GM12865 (cell line): ENCODE results near the gene LYPD6B.

Experiments
- DNase-seq: peaks from one replicate; pipeline ENCODE4 v3.0.0; 2010; ENCODE audit warnings: low read depth
- H3K4me3 ChIP-seq: 2 replicates; pipeline ENCODE4 v1.5.1; 2011; ENCODE audit warnings: mild to moderate bottlenecking, low read depth, low read length, control low read depth
- TF ChIP-seq, protein P1 (sequence below): IDR thresholded peaks from 2 replicates; pipeline ENCODE4 v1.5.1; 2011; ENCODE audit warnings: low read length, control low read depth, low read depth, inconsistent platforms; ENCODE audit not compliant: insufficient read depth; ENCODE audit errors: missing control alignments

The LYPD6B gene

DNA sequence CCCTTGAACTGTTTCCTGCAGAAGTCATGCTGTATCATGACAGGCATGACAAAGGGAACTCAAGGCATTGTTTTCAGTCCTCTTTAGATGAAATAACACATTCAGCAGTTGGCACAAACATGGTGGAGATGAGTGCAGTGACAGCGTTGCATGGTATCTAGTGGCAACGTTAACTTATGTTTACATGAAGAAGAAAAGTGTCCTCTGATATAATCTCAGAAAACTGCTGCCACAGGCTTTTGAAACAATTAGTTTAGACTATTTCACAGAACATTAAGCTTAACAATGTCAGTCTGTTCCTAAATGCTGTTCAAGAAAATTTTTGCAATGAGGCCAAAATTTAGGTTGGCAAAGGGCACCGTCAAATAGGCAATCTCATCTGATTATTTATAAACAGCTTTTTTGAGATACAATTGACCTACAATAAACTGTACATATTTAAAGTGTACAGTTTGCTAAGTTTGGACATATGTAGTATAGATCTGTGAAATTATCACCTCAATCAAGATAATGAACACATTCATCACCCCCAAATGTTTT lies 64.7 kb downstream of the LYPD6B start:
- DNase-seq, result no peak
- TF ChIP-seq, protein P1, sequence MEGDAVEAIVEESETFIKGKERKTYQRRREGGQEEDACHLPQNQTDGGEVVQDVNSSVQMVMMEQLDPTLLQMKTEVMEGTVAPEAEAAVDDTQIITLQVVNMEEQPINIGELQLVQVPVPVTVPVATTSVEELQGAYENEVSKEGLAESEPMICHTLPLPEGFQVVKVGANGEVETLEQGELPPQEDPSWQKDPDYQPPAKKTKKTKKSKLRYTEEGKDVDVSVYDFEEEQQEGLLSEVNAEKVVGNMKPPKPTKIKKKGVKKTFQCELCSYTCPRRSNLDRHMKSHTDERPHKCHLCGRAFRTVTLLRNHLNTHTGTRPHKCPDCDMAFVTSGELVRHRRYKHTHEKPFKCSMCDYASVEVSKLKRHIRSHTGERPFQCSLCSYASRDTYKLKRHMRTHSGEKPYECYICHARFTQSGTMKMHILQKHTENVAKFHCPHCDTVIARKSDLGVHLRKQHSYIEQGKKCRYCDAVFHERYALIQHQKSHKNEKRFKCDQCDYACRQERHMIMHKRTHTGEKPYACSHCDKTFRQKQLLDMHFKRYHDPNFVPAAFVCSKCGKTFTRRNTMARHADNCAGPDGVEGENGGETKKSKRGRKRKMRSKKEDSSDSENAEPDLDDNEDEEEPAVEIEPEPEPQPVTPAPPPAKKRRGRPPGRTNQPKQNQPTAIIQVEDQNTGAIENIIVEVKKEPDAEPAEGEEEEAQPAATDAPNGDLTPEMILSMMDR, result no peak
- H3K4me3 ChIP-seq, result no peak overlapping the region

DNA sequence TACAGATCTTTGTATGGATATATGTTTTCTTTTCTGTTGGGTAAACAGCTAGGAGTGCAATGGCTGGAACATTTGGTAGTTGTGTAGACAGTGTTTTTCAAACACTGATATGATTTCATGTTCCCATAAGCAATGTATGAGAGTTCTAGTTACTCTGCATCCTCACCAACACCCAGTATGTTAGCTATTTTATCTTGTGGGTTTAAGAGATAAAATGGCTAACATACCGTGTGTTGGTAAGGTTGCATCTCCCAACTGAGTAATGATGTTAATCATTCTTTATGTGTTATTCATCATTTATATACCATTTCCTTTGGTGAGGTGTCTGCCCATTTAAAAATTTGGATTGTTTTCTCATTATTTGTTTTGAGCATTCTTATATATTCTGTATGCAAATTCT lies 65.7 kb downstream of the LYPD6B start:
- no peak overlapping the region for H3K4me3 ChIP-seq
- DNase-seq, result no peak
- TF ChIP-seq, protein P1, result no peak

DNA sequence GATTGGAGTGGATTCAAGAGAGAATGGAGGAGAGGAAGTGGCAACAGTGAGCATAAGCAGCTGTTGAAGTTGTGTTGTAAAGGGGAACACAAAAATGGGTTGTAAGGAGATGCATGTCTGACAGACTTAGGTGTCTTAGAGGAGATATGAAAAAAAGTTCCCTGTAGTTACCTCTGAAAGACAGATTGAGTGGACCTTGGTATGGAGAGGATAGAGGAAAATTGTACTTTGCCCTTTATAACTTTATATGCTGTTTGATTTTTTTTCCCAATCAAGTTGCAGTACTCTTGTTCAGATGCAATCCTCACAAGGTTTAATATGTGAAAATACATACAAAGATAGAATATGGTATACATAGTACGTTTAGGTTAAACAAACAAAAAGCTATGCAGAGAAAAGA lies 73.6 kb downstream of the LYPD6B start:
- no peak for DNase-seq
- H3K4me3 ChIP-seq, result no peak overlapping the region

GRCh38 chr2:149112713-149113112 lies 74.2 kb downstream of the LYPD6B start:
- DNase-seq, result no peak
- H3K4me3 ChIP-seq, result no peak overlapping the region
- TF ChIP-seq, protein P1, result no peak

More for the DNA sequence above, 73.6 kb downstream of the LYPD6B start:
- TF ChIP-seq, protein P1, result no peak

- no peak for DNase-seq
- H3K4me3 ChIP-seq, result no peak overlapping the region
- TF ChIP-seq, protein P1, result no peak
These were observed 77.3 kb downstream of the LYPD6B start for GRCh38 chr2:149115781-149116180.

DNA sequence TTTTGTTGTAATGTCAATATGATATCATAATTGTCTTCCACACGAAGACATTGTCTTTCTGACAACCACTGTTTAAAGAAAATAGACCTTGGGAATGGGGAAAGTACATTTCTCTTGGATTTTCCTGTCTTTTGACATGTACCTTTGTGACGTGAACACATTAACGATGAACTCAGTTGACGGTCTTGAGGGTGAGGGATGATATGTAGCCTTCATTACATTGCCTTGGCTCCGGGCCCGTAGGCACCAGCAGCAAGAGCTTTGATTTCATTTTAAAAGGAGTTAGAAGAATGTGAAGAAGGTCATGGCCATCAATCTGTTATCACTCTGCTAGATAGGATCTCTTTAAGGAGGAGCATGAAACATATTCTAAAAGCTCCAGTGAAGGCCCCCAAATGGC lies 80.9 kb downstream of the LYPD6B start:
- no peak overlapping the region for H3K4me3 ChIP-seq
- DNase-seq, result no peak
- TF ChIP-seq, protein P1, result no peak

GRCh38 chr2:149122516-149122915 lies 84.0 kb downstream of the LYPD6B start:
- TF ChIP-seq, protein P1, result no peak

More at GRCh38 chr2:149122516-149122915, 84.0 kb downstream of the LYPD6B start:
- no peak overlapping the region for H3K4me3 ChIP-seq
- DNase-seq, result no peak
